Body of pancreas (tissue), 4 donors: ENCODE data around the gene ABHD12. TPM values are rescaled to one million over a fixed set of nuclear protein-coding genes. Genes with fewer than 3 reads are reported as not detected.
A peak's percentile ranks its signal among the peaks of the same experiment; 100 is the strongest.

Experiments
- ATAC-seq: fragments of 150-250 bp; one replicate; pipeline ENCODE4 v1.9.1; 2016
- DNase-seq, 4 donors: peaks; one replicate each; pipeline ENCODE4 v3.0.0-alpha.2; 2019
- H3K27ac ChIP-seq, 4 donors: fragments of 200-600 bp; sonication (generic); 1 replicate in 3 of 4; 2 replicates in 1 of 4; pipeline versions ENCODE4 v1.5.1 to v1.6.1; 2016 to 2019; ENCODE audit warnings: mild to moderate bottlenecking in 1 of 4, mixed read lengths in 1 of 4, moderate library complexity in 1 of 4
- H3K27me3 ChIP-seq, 2 donors: fragments of 200-600 bp; sonication (generic); one replicate each; pipeline ENCODE4 v1.6.0; 2016; ENCODE audit warnings: mild to moderate bottlenecking in 1 of 2
- H3K36me3 ChIP-seq, 2 donors: fragments of 200-600 bp; sonication (generic); replicated peaks in 1 of 2; 2 replicates each; pipeline ENCODE4 v1.5.1; 2016; ENCODE audit warnings: low read depth in 2 of 2; ENCODE audit not compliant: insufficient read depth in 1 of 2
- H3K4me1 ChIP-seq: fragments of 200-600 bp; sonication (generic); one replicate; pipeline ENCODE4 v1.6.0; 2016
- H3K4me3 ChIP-seq, 2 donors: fragments of 200-600 bp; sonication (generic); 1 replicate in 1 of 2; 2 replicates in 1 of 2; pipeline ENCODE4 v1.5.1; 2016 to 2019
- H3K9me3 ChIP-seq, 3 donors: fragments of 200-600 bp; sonication (generic); 1 replicate in 2 of 3; 2 replicates in 1 of 3; pipeline ENCODE4 v1.5.1; 2016
- POLR2A ChIP-seq, 3 donors: fragments of 450-650 bp; IDR thresholded peaks; one replicate each; pipeline ENCODE4 v1.6.1; 2016; ENCODE audit warnings: antibody characterized with exemption in 3 of 3, mild to moderate bottlenecking in 2 of 3
- WGBS, 2 donors: methylation state at CpG; one replicate each; pipeline ENCODE4 v1.1.5; 2017; 5-methylcytosine and 5-hydroxymethylcytosine counted together
- intact Hi-C: fragments of 100-400 bp; cut with DNase I; formaldehyde crosslinking; loops from one replicate; pipeline ENCODE4 v1.15.1; 2023
- total RNA-seq, 2 donors: library from RNA; depleted of rRNA; stranded (reverse); fragments of >200 nt; gene quantifications; one replicate each; pipeline ENCODE4 v1.1.0, GENCODE V29; 2016
- TF ChIP-seq, protein P1 (sequence below), 7 experiments: fragments of 450-650 bp in 4 of 7; fragments of 200-600 bp in 3 of 7; sonication (generic) in 3 of 7; IDR thresholded peaks; one replicate each; pipeline ENCODE4 v1.5.1; 2016 to 2019; ENCODE audit warnings: antibody characterized with exemption in 7 of 7

Gene ABHD12
- total RNA-seq, 2 donors from 2014 or later: 74.7 to 106 TPM

GRCh38 chr20:25297141-25297905, 93.3 kb downstream of the ABHD12 start:
- DNase-seq: no peak

DNA sequence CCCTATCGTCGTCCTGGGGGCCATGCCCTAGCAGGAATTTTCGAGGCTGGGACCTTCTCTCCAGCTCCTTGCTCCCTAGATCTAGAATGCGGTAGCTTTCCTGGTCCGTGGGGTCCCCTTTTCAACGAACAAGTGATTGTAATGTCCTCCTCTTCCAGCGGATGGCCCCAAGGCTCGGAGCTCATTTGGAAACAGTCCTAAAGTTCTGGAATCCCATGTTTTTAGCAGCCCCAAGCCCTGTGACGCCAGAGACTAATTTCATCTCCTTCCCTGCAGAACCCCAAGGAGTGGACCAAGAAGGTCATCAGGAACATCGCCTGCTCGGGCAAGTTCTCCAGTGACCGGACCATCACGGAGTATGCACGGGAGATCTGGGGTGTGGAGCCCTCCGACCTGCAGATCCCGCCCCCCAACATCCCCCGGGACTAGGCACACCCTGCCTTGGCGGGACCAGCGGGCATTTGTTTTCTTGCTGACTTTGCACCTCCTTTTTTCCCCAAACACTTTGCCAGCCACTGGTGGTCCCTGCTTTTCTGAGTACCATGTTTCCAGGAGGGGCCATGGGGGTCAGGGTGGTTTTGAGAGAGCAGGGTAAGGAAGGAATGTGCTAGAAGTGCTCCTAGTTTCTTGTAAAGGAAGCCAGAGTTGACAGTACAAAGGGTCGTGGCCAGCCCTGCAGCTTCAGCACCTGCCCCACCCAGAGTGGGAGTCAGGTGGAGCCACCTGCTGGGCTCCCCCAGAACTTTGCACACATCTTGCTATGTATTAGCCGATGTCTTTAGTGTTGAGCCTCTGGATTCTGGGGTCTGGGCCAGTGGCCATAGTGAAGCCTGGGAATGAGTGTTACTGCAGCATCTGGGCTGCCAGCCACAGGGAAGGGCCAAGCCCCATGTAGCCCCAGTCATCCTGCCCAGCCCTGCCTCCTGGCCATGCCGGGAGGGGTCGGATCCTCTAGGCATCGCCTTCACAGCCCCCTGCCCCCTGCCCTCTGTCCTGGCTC, 94.2 kb downstream of the ABHD12 start:
- peaks cover 26% of the 10 kb centered on the region for H3K4me1 ChIP-seq
- WGBS, 2 donors: 70 to 80% methylated on average over 17 to 23 of the region's 24 CpGs
- no peak overlapping the region for H3K4me3 ChIP-seq
- H3K9me3 ChIP-seq: no peaks in the 10 kb centered on the region
- H3K36me3 ChIP-seq: peaks cover 0 to 4% of the 10 kb centered on the region in 2 donors
- H3K27ac ChIP-seq: peak overlapping the region in 3 of 4 donors; percentile 39 to 60 (median 44)
- no peak for TF ChIP-seq POLR2A (IDR thresholded peaks at IDR 0.05)
- TF ChIP-seq, protein P1, sequence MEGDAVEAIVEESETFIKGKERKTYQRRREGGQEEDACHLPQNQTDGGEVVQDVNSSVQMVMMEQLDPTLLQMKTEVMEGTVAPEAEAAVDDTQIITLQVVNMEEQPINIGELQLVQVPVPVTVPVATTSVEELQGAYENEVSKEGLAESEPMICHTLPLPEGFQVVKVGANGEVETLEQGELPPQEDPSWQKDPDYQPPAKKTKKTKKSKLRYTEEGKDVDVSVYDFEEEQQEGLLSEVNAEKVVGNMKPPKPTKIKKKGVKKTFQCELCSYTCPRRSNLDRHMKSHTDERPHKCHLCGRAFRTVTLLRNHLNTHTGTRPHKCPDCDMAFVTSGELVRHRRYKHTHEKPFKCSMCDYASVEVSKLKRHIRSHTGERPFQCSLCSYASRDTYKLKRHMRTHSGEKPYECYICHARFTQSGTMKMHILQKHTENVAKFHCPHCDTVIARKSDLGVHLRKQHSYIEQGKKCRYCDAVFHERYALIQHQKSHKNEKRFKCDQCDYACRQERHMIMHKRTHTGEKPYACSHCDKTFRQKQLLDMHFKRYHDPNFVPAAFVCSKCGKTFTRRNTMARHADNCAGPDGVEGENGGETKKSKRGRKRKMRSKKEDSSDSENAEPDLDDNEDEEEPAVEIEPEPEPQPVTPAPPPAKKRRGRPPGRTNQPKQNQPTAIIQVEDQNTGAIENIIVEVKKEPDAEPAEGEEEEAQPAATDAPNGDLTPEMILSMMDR (IDR thresholded peaks at IDR 0.05): peak in 5 of 7 experiments; percentile 18 to 35 (median 28)
- DNase-seq (peak in 2 of 4 donors; percentile 47 to 55), ATAC-seq (no peak)
- H3K27me3 ChIP-seq: no peaks in the 10 kb centered on the region
- intact Hi-C loops: no loop called here

More at GRCh38 chr20:25297141-25297905, 93.3 kb downstream of the ABHD12 start:
- no peak for ATAC-seq
- TF ChIP-seq, protein P1 (IDR thresholded peaks at IDR 0.05): no peak
- TF ChIP-seq POLR2A (IDR thresholded peaks at IDR 0.05): no peak
- no peak overlapping the region for H3K4me3 ChIP-seq
- H3K27ac ChIP-seq: peak overlapping the region in 2 of 4 donors; percentile 32 to 48
- H3K9me3 ChIP-seq: no peaks in the 10 kb centered on the region
- peaks cover 26% of the 10 kb centered on the region for H3K4me1 ChIP-seq
- WGBS, 2 donors: 85 to 90% methylated on average over 2 to 10 of the region's 10 CpGs
- H3K36me3 ChIP-seq: peaks cover 0 to 4% of the 10 kb centered on the region in 2 donors
- intact Hi-C loops: no loop called here
- no peaks in the 10 kb centered on the region for H3K27me3 ChIP-seq

GRCh38 chr20:25295386-25296093, 95.1 kb downstream of the ABHD12 start:
- Histone ChIP-seq H3K9me3 (no peaks in the 10 kb centered on the region), H3K4me3 (no peak overlapping the region), H3K27ac (peak overlapping the region in 3 of 4 donors; percentile 39 to 60 (median 44)), H3K36me3 (peaks cover 0 to 3% of the 10 kb centered on the region in 2 donors), H3K4me1 (peaks cover 26% of the 10 kb centered on the region), H3K27me3 (no peaks in the 10 kb centered on the region)
- peak; percentile 75 for ATAC-seq
- DNase-seq: peak; percentile 35 to 86 (median 53)
- WGBS, 2 donors: 30 to 35% methylated on average over 6 to 10 of the region's 10 CpGs
- intact Hi-C loops: no loop called here
- TF ChIP-seq POLR2A (IDR thresholded peaks at IDR 0.05): no peak
- TF ChIP-seq, protein P1 (IDR thresholded peaks at IDR 0.05): peak in 2 of 7 experiments; percentile 2 to 43
